Measurements from ENCODE around the gene TGFBR1.

DNA sequence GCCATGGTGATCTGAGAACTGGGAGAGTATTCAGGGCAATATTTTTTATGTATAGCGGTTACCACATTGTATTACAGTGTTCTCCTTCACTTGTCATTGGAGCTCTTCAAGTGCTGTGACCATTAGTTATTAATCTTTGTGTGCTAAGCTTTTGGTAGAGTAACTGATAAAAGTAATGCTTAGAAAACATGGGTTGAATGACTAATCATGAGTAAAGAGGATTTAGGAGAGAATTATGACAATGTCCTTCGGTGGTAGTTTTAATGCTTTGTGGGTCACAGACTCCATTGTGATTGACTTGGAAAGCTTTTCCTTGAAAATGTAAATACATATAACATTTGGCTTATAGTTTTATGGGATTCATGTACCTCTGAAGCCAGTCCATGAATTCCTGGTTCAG lies 21.4 kb downstream of the TGFBR1 start:
- TF ChIP-seq, protein P1, sequence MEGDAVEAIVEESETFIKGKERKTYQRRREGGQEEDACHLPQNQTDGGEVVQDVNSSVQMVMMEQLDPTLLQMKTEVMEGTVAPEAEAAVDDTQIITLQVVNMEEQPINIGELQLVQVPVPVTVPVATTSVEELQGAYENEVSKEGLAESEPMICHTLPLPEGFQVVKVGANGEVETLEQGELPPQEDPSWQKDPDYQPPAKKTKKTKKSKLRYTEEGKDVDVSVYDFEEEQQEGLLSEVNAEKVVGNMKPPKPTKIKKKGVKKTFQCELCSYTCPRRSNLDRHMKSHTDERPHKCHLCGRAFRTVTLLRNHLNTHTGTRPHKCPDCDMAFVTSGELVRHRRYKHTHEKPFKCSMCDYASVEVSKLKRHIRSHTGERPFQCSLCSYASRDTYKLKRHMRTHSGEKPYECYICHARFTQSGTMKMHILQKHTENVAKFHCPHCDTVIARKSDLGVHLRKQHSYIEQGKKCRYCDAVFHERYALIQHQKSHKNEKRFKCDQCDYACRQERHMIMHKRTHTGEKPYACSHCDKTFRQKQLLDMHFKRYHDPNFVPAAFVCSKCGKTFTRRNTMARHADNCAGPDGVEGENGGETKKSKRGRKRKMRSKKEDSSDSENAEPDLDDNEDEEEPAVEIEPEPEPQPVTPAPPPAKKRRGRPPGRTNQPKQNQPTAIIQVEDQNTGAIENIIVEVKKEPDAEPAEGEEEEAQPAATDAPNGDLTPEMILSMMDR (IDR thresholded peaks at IDR 0.05) = no peak
- TF ChIP-seq POLR2A (IDR thresholded peaks at IDR 0.05) = no peak
- no peak for TF ChIP-seq EP300 (IDR thresholded peaks at IDR 0.05)

Measured in tibial nerve (tissue), 4 donors.